OCI-LY3 (cell line): Measurements from ENCODE around the gene RHOF.

Experiments
- CTCF ChIP-seq: fragments of 200-600, 300-600 bp; sonication (generic); IDR thresholded peaks from 2 replicates; pipeline ENCODE4 v1.5.1; 2014; ENCODE audit warnings: antibody characterized with exemption, low read length, low read depth
- EZH2phosphoT487 ChIP-seq: fragments of 200-600 bp; shearing (Covaris generic); IDR thresholded peaks from 2 replicates; pipeline ENCODE4 v1.6.1; 2018; ENCODE audit warnings: antibody characterized with exemption, mixed run types, low read depth

- TF ChIP-seq CTCF (no peak), EZH2phosphoT487 (no peak)
Observed at GRCh38 chr12:121806546-121807423, 13.3 kb upstream of the RHOF start.
